K562 (cell line): Measurements from ENCODE around the gene ARMH1. TPM values are rescaled to one million over a fixed set of nuclear protein-coding genes. Genes with fewer than 3 reads are reported as not detected.

ENCODE experiments used
- ATAC-seq: fragments of 200-7000 bp; cut with Tn5 transposase; 3 replicates; pipeline ENCODE4 v1.9.1; 2020; ENCODE audit warnings: moderate library complexity
- BruUV-seq: library from RNA; stranded (reverse); fragments of 400-500 nt; replicated peaks from 2 replicates; lab custom pipeline; 2021; lab: Mats Ljungman, UMichigan
- CTCF ChIA-PET: fragments of 300-600 bp; formaldehyde crosslinking; extraction: SDS; loops from one replicate; lab custom pipeline; 2021; ENCODE audit warnings: low intra/inter-chr PET ratio; lab: Yijun Ruan, JAX
- POLR2A ChIA-PET: fragments of 300-600, 350-650 bp; sonication (Branson Sonifier 250); formaldehyde crosslinking; extraction: SDS; loops from one replicate; lab custom pipeline; 2021; ENCODE audit warnings: antibody characterized with exemption, inconsistent platforms; lab: Yijun Ruan, JAX
- DNase-seq, 4 experiments: peaks; one replicate each; pipeline versions ENCODE4 v3.0.0 to v3.0.0-alpha.2; 2011 to 2018; ENCODE audit warnings: low spot score in 3 of 4, mixed read lengths in 3 of 4; ENCODE audit errors: extremely low read depth in 1 of 4
- FAIRE-seq: peaks from 2 replicates; lab custom pipeline; 2011; peaks lifted over from hg19 to GRCh38; lab: Jason Lieb, UNC
- H2AFZ ChIP-seq: 2 replicates; pipeline ENCODE4 v1.6.0; 2011; ENCODE audit warnings: low read depth, low read length, control low read depth, inconsistent platforms
- H3K27ac ChIP-seq: fragments of 200-600 bp; 3 replicates; pipeline ENCODE4 v1.8.0; 2011; ENCODE audit warnings: low read depth, mild to moderate bottlenecking, control low read depth, inconsistent platforms, low read length, moderate library complexity, mixed read lengths; ENCODE audit errors: extremely low read depth
- H3K27me3 ChIP-seq, 2 experiments: fragments of 300-600 bp in 1 of 2; 2 replicates in 1 of 2; 3 replicates in 1 of 2; pipeline versions ENCODE4 v1.6.0 to v1.8.0; 2011; ENCODE audit warnings: inconsistent platforms in 2 of 2, low read length in 2 of 2, mild to moderate bottlenecking in 1 of 2, mixed read lengths in 1 of 2, moderate library complexity in 1 of 2; ENCODE audit not compliant: control insufficient read depth in 2 of 2, insufficient read depth in 2 of 2
- H3K36me3 ChIP-seq: fragments of 300-600 bp; 3 replicates; pipeline ENCODE4 v1.8.0; 2011; ENCODE audit warnings: mild to moderate bottlenecking, low read length, inconsistent platforms; ENCODE audit not compliant: control insufficient read depth, insufficient read depth
- H3K4me1 ChIP-seq, 2 experiments: fragments of 200-600 bp in 1 of 2; replicated peaks in 1 of 2; 2 replicates in 1 of 2; 3 replicates in 1 of 2; pipeline versions ENCODE4 v1.5.1 to v1.8.0; 2011; ENCODE audit warnings: inconsistent platforms in 2 of 2, low read length in 2 of 2, mild to moderate bottlenecking in 1 of 2, mixed read lengths in 1 of 2, moderate library complexity in 1 of 2; ENCODE audit not compliant: control insufficient read depth in 2 of 2, insufficient read depth in 2 of 2
- H3K4me2 ChIP-seq: 2 replicates; pipeline ENCODE4 v1.6.1; 2011; ENCODE audit warnings: low read length, control low read depth, inconsistent platforms, mixed read lengths; ENCODE audit not compliant: insufficient read depth
- H3K4me3 ChIP-seq: fragments of 200-600 bp; sonication (generic), shearing (Covaris generic); 2 replicates; pipeline ENCODE4 v1.5.1; 2016; ENCODE audit warnings: control low read depth, inconsistent platforms
- H3K79me2 ChIP-seq: fragments of 200-600 bp; 3 replicates; pipeline ENCODE4 v1.8.0; 2011; ENCODE audit warnings: low read length, inconsistent platforms; ENCODE audit not compliant: control insufficient read depth, insufficient read depth
- H3K9ac ChIP-seq, 2 experiments: 2 replicates each; pipeline versions ENCODE4 v1.6.0 to v1.6.1; 2011; ENCODE audit warnings: low read depth in 2 of 2, low read length in 2 of 2, control low read depth in 1 of 2, inconsistent platforms in 1 of 2, mild to moderate bottlenecking in 1 of 2, mixed read lengths in 1 of 2; ENCODE audit not compliant: insufficient read depth in 1 of 2
- H3K9me1 ChIP-seq: one replicate; pipeline ENCODE4 v1.6.0; 2011; ENCODE audit warnings: inconsistent platforms, mild to moderate bottlenecking, low read length, moderate library complexity; ENCODE audit not compliant: control insufficient read depth, insufficient read depth
- H3K9me3 ChIP-seq: replicated peaks from 2 replicates; pipeline ENCODE4 v1.5.1; 2011; ENCODE audit warnings: low read depth, low read length, inconsistent platforms; ENCODE audit not compliant: control insufficient read depth, insufficient read depth
- H4K20me1 ChIP-seq: replicated peaks from 2 replicates; pipeline ENCODE4 v1.6.1; 2011; ENCODE audit warnings: low read length, inconsistent platforms, mixed read lengths; ENCODE audit not compliant: control insufficient read depth, insufficient read depth
- CXXC5 ChIP-seq: fragments of 250-450 bp; sonication (Bioruptor Pico); IDR thresholded peaks from 2 replicates; pipeline ENCODE4 v1.8.0; 2022; ENCODE audit warnings: inconsistent platforms, mild to moderate bottlenecking, moderate library complexity
- KDM1A ChIP-seq, 2 experiments: fragments of 450-650 bp; IDR thresholded peaks; 2 replicates each; pipeline ENCODE4 v1.6.1; 2016; ENCODE audit warnings: mild to moderate bottlenecking in 2 of 2
- KLF6 ChIP-seq: fragments of 250-450 bp; sonication (Bioruptor Pico); IDR thresholded peaks from 2 replicates; pipeline ENCODE4 v1.4.0; 2020; ENCODE audit warnings: mild to moderate bottlenecking, moderate library complexity, borderline replicate concordance
- MECOM ChIP-seq: fragments of 250-450 bp; sonication (Bioruptor Pico); IDR thresholded peaks from 2 replicates; pipeline ENCODE4 v1.8.0; 2022; ENCODE audit warnings: inconsistent platforms
- MYNN ChIP-seq, 2 experiments: sonication (generic); formaldehyde crosslinking in 1 of 2; IDR thresholded peaks; 2 replicates each; pipeline versions ENCODE4 v1.5.0 to v1.6.1; 2016 to 2020; ENCODE audit warnings: antibody characterized with exemption in 1 of 2, missing genetic modification reagents in 1 of 2
- OTX1 ChIP-seq: fragments of 450-650 bp; formaldehyde crosslinking; IDR thresholded peaks from 2 replicates; pipeline ENCODE4 v1.4.0; 2022; ENCODE audit warnings: mild to moderate bottlenecking
- PRMT5 ChIP-seq: sonication (generic); formaldehyde crosslinking; IDR thresholded peaks from 2 replicates; pipeline ENCODE4 v1.5.0; 2020; ENCODE audit warnings: missing genetic modification reagents
- SNAPC5 ChIP-seq: fragments of 250-450 bp; sonication (Bioruptor Pico); IDR thresholded peaks from 2 replicates; pipeline ENCODE4 v1.8.0; 2021; ENCODE audit warnings: moderate library complexity, mild to moderate bottlenecking, inconsistent platforms
- SP2 ChIP-seq: IDR thresholded peaks from 2 replicates; pipeline ENCODE4 v1.6.1; 2011; ENCODE audit warnings: mild to moderate bottlenecking, low read depth, low read length, moderate library complexity; ENCODE audit not compliant: poor library complexity, severe bottlenecking; ENCODE audit errors: extremely low read depth
- TAF7 ChIP-seq: fragments of 450-650 bp; IDR thresholded peaks from 2 replicates; pipeline ENCODE4 v1.6.1; 2016; ENCODE audit warnings: missing genetic modification characterization, missing compliant biosample characterization
- ZBTB33 ChIP-seq: sonication (generic); formaldehyde crosslinking; IDR thresholded peaks from 2 replicates; pipeline ENCODE4 v1.8.1; 2023; ENCODE audit warnings: mild to moderate bottlenecking, missing genetic modification reagents
- ZNF318 ChIP-seq, 2 experiments: fragments of 450-650 bp; IDR thresholded peaks; 2 replicates each; pipeline ENCODE4 v1.6.1; 2016; ENCODE audit warnings: mild to moderate bottlenecking in 2 of 2, borderline replicate concordance in 1 of 2, low read depth in 1 of 2, moderate library complexity in 1 of 2
- ZNF695 ChIP-seq: fragments of 450-650 bp; formaldehyde crosslinking; IDR thresholded peaks from 2 replicates; pipeline ENCODE4 v1.4.0; 2020; ENCODE audit warnings: mild to moderate bottlenecking, moderate library complexity
- WGBS: fragments of 100-300 bp; shearing (Covaris generic); methylation state at CpG from one replicate; pipeline ENCODE4 v1.1.6; 2016; ENCODE audit warnings: low coverage, mixed read lengths; ENCODE audit not compliant: insufficient coverage; ENCODE audit errors: missing lambda C conversion rate; 5-methylcytosine and 5-hydroxymethylcytosine counted together
- in situ Hi-C: fragments of 300-500 bp; cut with MboI; formaldehyde crosslinking; loops from 4 replicates; pipeline ENCODE4 v1.15.0; 2018; ENCODE audit warnings: inconsistent platforms, mixed read lengths
- intact Hi-C: fragments of 100-400 bp; cut with micrococcal nuclease; formaldehyde crosslinking; loops from 2 replicates; pipeline ENCODE4 v1.14.2; 2022
- polyA plus RNA-seq, 8 experiments: library from polyadenylated mRNA; depleted of rRNA in 4 of 8; stranded (reverse) in 5 of 8; unstranded in 3 of 8; fragments of >200 nt; fragmentation: Nextera tagmentation in 2 of 8; fragmentation: Illumina TruSeq in 1 of 8; extraction: Ambion mirVana in 2 of 8; extraction: Trizol in 1 of 8; gene quantifications; 2 replicates each; pipeline versions ENCODE4 v1.2.1 to v1.2.3, GENCODE V29; 2011 to 2014; ENCODE audit warnings: inconsistent platforms in 1 of 8, missing spikeins in 1 of 8
- total RNA-seq, 7 experiments: library from RNA; depleted of rRNA in 6 of 7; stranded (reverse); fragments of >200 nt in 6 of 7; fragmentation: Illumina TruSeq in 2 of 7; extraction: Trizol in 2 of 7; gene quantifications; 2 replicates each; pipeline versions ENCODE4 v1.2.1 to v1.2.3, GENCODE V29; 2011 to 2021; ENCODE audit warnings: low replicate concordance in 1 of 7

The ARMH1 gene
- total and polyA plus RNA-seq, 9 of the 15 experiments (the other 6 are each of a cell fraction or from before 2014, with no cell fraction given): 0.41 TPM; not detected in 8

- in situ Hi-C loops (no loop called here), intact Hi-C loops (no loop called here)
- Histone ChIP-seq H3K4me3 (no peak overlapping the region), H3K9ac (peak overlapping the region in 1 of 2 experiments; percentile 79; a peak in 1 of 4 replicates), H4K20me1 (peaks cover 5% of the 10 kb centered on the region; the same call in 1 of the 2 replicates), H3K79me2 (peaks cover 4% of the 10 kb centered on the region; the same call in 1 of the 3 replicates), H3K4me2 (no peak overlapping the region), H3K9me1 (peaks cover 5% of the 10 kb centered on the region), H3K9me3 (no peaks in the 10 kb centered on the region), H3K27me3 (no peaks in the 10 kb centered on the region), H3K36me3 (peaks cover 98% of the 10 kb centered on the region), H3K4me1 (peaks cover 12 to 17% of the 10 kb centered on the region in 2 experiments; a peak in 4 of 5 replicates), H2AFZ (no peak overlapping the region), H3K27ac (no peak overlapping the region)
- POLR2A ChIA-PET: interaction anchor here (0.5 to 21.3 kb wide), 7 partner anchors 2 to 54 kb away, joined by 3 to 328 read pairs (median 4); partner anchors contain the start of genes ARMH1 and TMEM53
- no peak for DNase-seq
- WGBS: 88% methylated on average over 3 of the region's 3 CpGs
- no peak for FAIRE-seq
- BruUV-seq: no TSS peak
- CTCF ChIA-PET: no interaction called here
- ATAC-seq: no peak
- no peak for TF ChIP-seq ZBTB33
- TF ChIP-seq MECOM (CRISPR knock-in tag): no peak
- no peak for TF ChIP-seq TAF7 (tag)
- no peak for TF ChIP-seq OTX1
- no peak for TF ChIP-seq PRMT5 (CRISPR knock-in tag)
- no peak for TF ChIP-seq KLF6 (CRISPR knock-in tag)
- TF ChIP-seq KDM1A (IDR thresholded peaks at IDR 0.05): no peak
- no peak for TF ChIP-seq ZNF695 (CRISPR knock-in tag)
- TF ChIP-seq MYNN (IDR thresholded peaks at IDR 0.05): no peak
- no peak for TF ChIP-seq MYNN (CRISPR knock-in tag; IDR thresholded peaks at IDR 0.05)
- no peak for TF ChIP-seq SP2
- no peak for TF ChIP-seq ZNF318 (IDR thresholded peaks at IDR 0.05; ENCODE audit: borderline replicate concordance in 1 of 2, low read depth in 1 of 2)
- TF ChIP-seq SNAPC5 (CRISPR knock-in tag): no peak
- TF ChIP-seq CXXC5 (CRISPR knock-in tag): no peak
Observed at GRCh38 chr1:44642925-44643324, 31.6 kb upstream of the ARMH1 start.
